ENCODE data around the gene PRSS23.

The PRSS23 gene

DNA sequence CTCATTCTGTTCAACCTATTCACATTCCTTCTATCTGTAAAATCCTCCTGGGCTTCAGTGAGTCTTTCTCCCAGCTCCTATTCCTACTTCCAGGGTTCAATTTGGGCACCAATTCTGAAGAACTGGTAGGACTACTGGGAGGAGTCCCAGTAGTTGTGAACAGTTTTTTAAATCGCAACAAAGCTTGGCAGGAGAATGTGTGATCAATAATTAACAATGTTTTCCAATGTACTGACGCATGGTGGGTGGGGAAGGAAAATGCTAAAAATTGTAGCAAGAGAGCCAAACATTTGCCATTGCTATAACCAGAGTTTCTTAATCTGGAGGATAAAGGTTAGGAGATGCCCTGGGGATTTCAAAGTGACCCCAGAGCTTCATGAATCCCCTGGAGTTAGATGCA is 27.3 kb upstream of the PRSS23 start:
- Histone ChIP-seq H3K4me1 (ENCODE audit: insufficient read depth, poor library complexity, severe bottlenecking) (no peaks in the 10 kb centered on the region), H3K27me3 (ENCODE audit: insufficient read depth, poor library complexity, severe bottlenecking) (no peaks in the 10 kb centered on the region), H3K4me3 (ENCODE audit: severe bottlenecking) (no peak overlapping the region), H3K36me3 (ENCODE audit: low read depth) (no peaks in the 10 kb centered on the region), H3K9me3 (ENCODE audit: severe bottlenecking) (no peaks in the 10 kb centered on the region), H3K27ac (ENCODE audit: poor library complexity, severe bottlenecking) (no peak overlapping the region)
- no peak for ATAC-seq (ENCODE audit: low read depth)
- TF ChIP-seq, protein P1, sequence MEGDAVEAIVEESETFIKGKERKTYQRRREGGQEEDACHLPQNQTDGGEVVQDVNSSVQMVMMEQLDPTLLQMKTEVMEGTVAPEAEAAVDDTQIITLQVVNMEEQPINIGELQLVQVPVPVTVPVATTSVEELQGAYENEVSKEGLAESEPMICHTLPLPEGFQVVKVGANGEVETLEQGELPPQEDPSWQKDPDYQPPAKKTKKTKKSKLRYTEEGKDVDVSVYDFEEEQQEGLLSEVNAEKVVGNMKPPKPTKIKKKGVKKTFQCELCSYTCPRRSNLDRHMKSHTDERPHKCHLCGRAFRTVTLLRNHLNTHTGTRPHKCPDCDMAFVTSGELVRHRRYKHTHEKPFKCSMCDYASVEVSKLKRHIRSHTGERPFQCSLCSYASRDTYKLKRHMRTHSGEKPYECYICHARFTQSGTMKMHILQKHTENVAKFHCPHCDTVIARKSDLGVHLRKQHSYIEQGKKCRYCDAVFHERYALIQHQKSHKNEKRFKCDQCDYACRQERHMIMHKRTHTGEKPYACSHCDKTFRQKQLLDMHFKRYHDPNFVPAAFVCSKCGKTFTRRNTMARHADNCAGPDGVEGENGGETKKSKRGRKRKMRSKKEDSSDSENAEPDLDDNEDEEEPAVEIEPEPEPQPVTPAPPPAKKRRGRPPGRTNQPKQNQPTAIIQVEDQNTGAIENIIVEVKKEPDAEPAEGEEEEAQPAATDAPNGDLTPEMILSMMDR (IDR thresholded peaks at IDR 0.05; ENCODE audit: poor library complexity, severe bottlenecking), result no peak
- DNase-seq (ENCODE audit: low spot score), result no peak

DNA sequence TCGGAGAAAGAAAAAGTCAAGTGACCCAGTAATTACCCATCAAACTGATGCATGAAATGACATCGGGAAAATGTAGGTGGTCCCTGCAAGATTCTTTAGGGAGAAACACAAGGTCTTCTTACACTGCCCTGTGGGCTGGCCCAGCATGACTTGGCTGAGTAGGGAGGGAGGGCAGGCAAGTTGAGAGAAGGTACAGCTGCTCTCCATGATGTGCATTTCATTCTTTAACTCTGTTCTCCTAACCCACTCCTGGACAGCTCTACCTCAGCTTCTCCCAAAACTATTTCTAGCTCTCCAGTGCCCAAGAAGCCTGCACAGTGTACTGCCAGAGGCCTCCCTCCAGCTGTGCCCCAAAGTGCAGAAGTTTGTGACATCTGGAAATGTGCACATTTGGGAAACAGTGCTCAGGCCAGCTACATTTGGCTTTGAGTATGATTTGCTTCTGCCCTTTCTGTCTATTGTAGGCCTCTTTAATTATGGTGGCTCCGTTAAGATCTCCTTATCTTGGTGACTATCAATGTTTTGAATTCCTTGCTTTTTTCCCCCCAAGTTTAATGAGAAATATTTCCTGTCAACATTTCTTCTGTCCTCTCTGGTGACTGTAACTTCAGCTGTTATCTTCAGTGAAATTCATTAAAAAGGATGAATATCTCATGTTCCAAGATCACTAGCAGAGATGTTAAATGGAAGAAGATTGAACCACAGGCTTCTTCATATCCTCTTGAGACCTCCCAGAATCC is 26.7 kb upstream of the PRSS23 start:
- Histone ChIP-seq H3K27me3 (ENCODE audit: insufficient read depth, poor library complexity, severe bottlenecking) (no peaks in the 10 kb centered on the region), H3K36me3 (ENCODE audit: low read depth) (no peaks in the 10 kb centered on the region), H3K4me1 (ENCODE audit: insufficient read depth, poor library complexity, severe bottlenecking) (no peaks in the 10 kb centered on the region), H3K27ac (ENCODE audit: poor library complexity, severe bottlenecking) (no peak overlapping the region), H3K9me3 (ENCODE audit: severe bottlenecking) (no peaks in the 10 kb centered on the region), H3K4me3 (ENCODE audit: severe bottlenecking) (no peak overlapping the region)
- ATAC-seq (ENCODE audit: low read depth), result no peak
- TF ChIP-seq, protein P1 (IDR thresholded peaks at IDR 0.05; ENCODE audit: poor library complexity, severe bottlenecking), result no peak
- no peak for DNase-seq (ENCODE audit: low spot score)

DNA sequence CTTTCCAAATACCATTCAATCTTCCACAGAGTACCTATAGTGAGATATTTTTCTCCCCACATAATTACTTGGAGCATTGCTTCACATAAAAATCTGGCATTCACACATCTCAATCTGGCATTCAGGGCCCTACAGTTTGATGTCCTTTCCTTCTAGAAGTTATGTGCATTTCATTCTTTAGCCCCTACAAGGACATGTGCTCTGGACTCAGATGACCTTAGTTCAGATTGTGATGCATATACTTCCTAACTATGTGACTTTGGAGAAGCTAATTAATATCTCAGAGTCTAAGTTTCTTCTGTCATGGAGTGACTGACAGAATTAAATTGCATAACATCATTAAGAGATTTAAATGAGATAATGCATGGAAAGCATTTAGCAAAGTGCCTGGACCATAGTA is 25.9 kb upstream of the PRSS23 start:
- H3K36me3 ChIP-seq (ENCODE audit: low read depth), result no peaks in the 10 kb centered on the region
- H3K9me3 ChIP-seq (ENCODE audit: severe bottlenecking), result no peaks in the 10 kb centered on the region
- no peak for DNase-seq (ENCODE audit: low spot score)
- H3K27ac ChIP-seq (ENCODE audit: poor library complexity, severe bottlenecking), result no peak overlapping the region
- TF ChIP-seq, protein P1 (IDR thresholded peaks at IDR 0.05; ENCODE audit: poor library complexity, severe bottlenecking), result no peak
- no peaks in the 10 kb centered on the region for H3K27me3 ChIP-seq (ENCODE audit: insufficient read depth, poor library complexity, severe bottlenecking)
- H3K4me1 ChIP-seq (ENCODE audit: insufficient read depth, poor library complexity, severe bottlenecking), result no peaks in the 10 kb centered on the region
- H3K4me3 ChIP-seq (ENCODE audit: severe bottlenecking), result no peak overlapping the region
- no peak for ATAC-seq (ENCODE audit: low read depth)

DNA sequence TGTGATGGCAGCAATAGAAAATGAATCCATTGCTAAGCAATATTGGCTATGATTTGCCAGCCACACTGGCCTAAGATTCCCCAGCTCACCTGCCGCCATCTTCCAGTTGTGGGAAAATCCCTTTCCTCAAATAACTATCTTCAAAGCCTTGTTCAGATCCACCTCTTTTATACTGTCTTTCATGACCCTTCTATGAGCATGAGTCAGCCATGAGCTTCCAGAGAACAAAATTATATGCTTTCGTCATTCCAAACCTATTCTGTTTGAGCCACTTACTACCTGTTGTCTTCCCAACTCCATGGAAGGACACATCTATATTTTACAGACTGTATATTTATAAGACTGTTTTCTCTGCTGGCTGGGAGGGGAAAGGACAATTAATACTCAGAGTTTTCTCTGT is 25.0 kb upstream of the PRSS23 start:
- ATAC-seq (ENCODE audit: low read depth) (no peak), DNase-seq (ENCODE audit: low spot score) (no peak)
- Histone ChIP-seq H3K27me3 (ENCODE audit: insufficient read depth, poor library complexity, severe bottlenecking) (no peaks in the 10 kb centered on the region), H3K4me1 (ENCODE audit: insufficient read depth, poor library complexity, severe bottlenecking) (no peaks in the 10 kb centered on the region), H3K4me3 (ENCODE audit: severe bottlenecking) (no peak overlapping the region), H3K27ac (ENCODE audit: poor library complexity, severe bottlenecking) (no peak overlapping the region), H3K9me3 (ENCODE audit: severe bottlenecking) (no peaks in the 10 kb centered on the region), H3K36me3 (ENCODE audit: low read depth) (no peaks in the 10 kb centered on the region)
- TF ChIP-seq, protein P1 (IDR thresholded peaks at IDR 0.05; ENCODE audit: poor library complexity, severe bottlenecking), result no peak

DNA sequence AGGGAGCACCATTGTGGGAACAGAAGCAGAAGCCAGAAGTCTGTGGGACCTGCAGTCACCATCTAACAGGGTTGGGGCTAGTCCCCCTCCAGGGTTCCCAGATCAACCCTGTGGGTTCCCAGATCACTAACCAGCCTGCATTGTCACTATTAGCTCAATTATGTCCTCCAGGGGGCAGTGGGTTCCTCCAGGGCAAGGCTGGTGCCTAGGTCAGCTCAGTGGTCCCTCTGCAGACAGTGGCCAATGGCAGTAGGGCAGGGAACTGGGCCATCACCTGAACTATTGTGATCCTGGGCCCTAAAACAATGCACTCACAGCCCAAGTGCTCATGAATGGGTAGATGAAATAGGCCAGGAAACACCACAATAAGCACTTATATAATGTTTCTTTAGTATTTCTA is 18.8 kb upstream of the PRSS23 start:
- H3K9me3 ChIP-seq (ENCODE audit: severe bottlenecking), result no peaks in the 10 kb centered on the region
- DNase-seq (ENCODE audit: low spot score), result no peak
- TF ChIP-seq, protein P1 (IDR thresholded peaks at IDR 0.05; ENCODE audit: poor library complexity, severe bottlenecking), result no peak

More for the DNA sequence above, 18.8 kb upstream of the PRSS23 start:
- no peak overlapping the region for H3K4me3 ChIP-seq (ENCODE audit: severe bottlenecking)
- no peaks in the 10 kb centered on the region for H3K36me3 ChIP-seq (ENCODE audit: low read depth)
- H3K27me3 ChIP-seq (ENCODE audit: insufficient read depth, poor library complexity, severe bottlenecking), result no peaks in the 10 kb centered on the region
- ATAC-seq (ENCODE audit: low read depth), result no peak
- no peak overlapping the region for H3K27ac ChIP-seq (ENCODE audit: poor library complexity, severe bottlenecking)
- H3K4me1 ChIP-seq (ENCODE audit: insufficient read depth, poor library complexity, severe bottlenecking), result peaks cover 14% of the 10 kb centered on the region

All from RWPE2 (cell line).